Karpas-422 (cell line): ENCODE measurements around the gene SERPINI1. TPM values are rescaled to one million over a fixed set of nuclear protein-coding genes. Genes with fewer than 3 reads are reported as not detected.
A peak's percentile ranks its signal among the peaks of the same experiment; 100 is the strongest.

Source experiments
- DNase-seq: peaks from one replicate; pipeline ENCODE4 v3.0.0-alpha.2; 2015
- H2AFZ ChIP-seq: fragments of 200-600 bp; sonication (generic); 2 replicates; pipeline ENCODE4 v1.6.1; 2014; ENCODE audit warnings: antibody characterized with exemption, low read length, mixed read lengths
- H3K27ac ChIP-seq: fragments of 200-600 bp; sonication (generic); 2 replicates; pipeline ENCODE4 v1.5.1; 2014; ENCODE audit warnings: mild to moderate bottlenecking, low read length, moderate library complexity
- H3K27me3 ChIP-seq: fragments of 200-600 bp; sonication (generic); 2 replicates; pipeline ENCODE4 v1.6.1; 2014; ENCODE audit warnings: low read length, mixed read lengths
- H3K36me3 ChIP-seq: fragments of 200-600 bp; sonication (generic); 2 replicates; pipeline ENCODE4 v1.6.1; 2014; ENCODE audit warnings: low read length, mixed read lengths; ENCODE audit not compliant: insufficient read depth
- H3K4me1 ChIP-seq: fragments of 200-600 bp; sonication (generic); 2 replicates; pipeline ENCODE4 v1.6.1; 2014; ENCODE audit warnings: mild to moderate bottlenecking, low read length, mixed read lengths
- H3K4me2 ChIP-seq: fragments of 200-600 bp; sonication (generic); 2 replicates; pipeline ENCODE4 v1.6.1; 2014; ENCODE audit warnings: low read length, low read depth, mild to moderate bottlenecking; ENCODE audit not compliant: poor library complexity, severe bottlenecking
- H3K4me3 ChIP-seq: fragments of 200-600 bp; sonication (generic); 2 replicates; pipeline ENCODE4 v1.5.1; 2014; ENCODE audit warnings: mild to moderate bottlenecking, antibody characterized with exemption, low read length, mixed read lengths
- H3K79me2 ChIP-seq: fragments of 200-600 bp; sonication (generic); 2 replicates; pipeline ENCODE4 v1.6.1; 2014; ENCODE audit warnings: mild to moderate bottlenecking, low read length, mixed read lengths
- H3K9ac ChIP-seq: fragments of 200-600 bp; sonication (generic); 2 replicates; pipeline ENCODE4 v1.6.0; 2014; ENCODE audit warnings: low read length
- H3K9me2 ChIP-seq: fragments of 200-600 bp; sonication (generic), shearing (Covaris generic); replicated peaks from 2 replicates; pipeline ENCODE4 v1.6.0; 2014; ENCODE audit warnings: mild to moderate bottlenecking, low read length, moderate library complexity; ENCODE audit not compliant: insufficient read depth
- H3K9me3 ChIP-seq: fragments of 300-700, 200-600 bp; sonication (generic); 2 replicates; pipeline ENCODE4 v1.6.1; 2014; ENCODE audit warnings: low read length, mixed read lengths
- H4K20me1 ChIP-seq: fragments of 200-600 bp; sonication (generic); 2 replicates; pipeline ENCODE4 v1.6.1; 2014; ENCODE audit warnings: mild to moderate bottlenecking, antibody characterized with exemption, low read length, low read depth; ENCODE audit not compliant: insufficient read depth
- total RNA-seq: library from RNA; depleted of rRNA; stranded (reverse); fragments of >200 nt; shearing (Covaris generic); gene quantifications from 2 replicates; pipeline ENCODE4 v1.2.3, GENCODE V29; 2014; ENCODE audit warnings: low replicate concordance

Gene SERPINI1
- total RNA-seq, 1 experiment from 2014 or later, result not detected

DNA sequence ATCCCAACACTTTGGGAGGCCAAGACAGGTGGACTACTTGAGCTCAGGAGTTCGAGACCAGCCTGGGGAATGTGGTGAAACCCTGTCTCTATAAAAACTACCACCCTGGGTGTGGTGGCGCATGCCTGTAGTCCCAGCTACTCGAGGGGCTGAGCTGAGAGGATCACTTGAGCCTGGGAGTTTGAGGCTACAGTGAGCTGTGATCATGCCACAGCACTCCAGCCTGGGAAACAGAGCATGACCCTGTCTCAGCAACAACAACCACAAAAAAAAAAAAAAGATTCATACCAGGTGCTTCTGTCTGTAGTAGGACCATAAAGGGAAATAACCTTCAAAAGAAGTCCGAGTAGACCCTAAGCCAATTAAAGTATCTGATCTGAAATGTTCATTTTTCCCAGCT, 94.5 kb downstream of the SERPINI1 start:
- H3K9me3 ChIP-seq, result no peaks in the 10 kb centered on the region
- no peaks in the 10 kb centered on the region for H3K36me3 ChIP-seq
- H3K27me3 ChIP-seq, result no peaks in the 10 kb centered on the region
- H3K4me1 ChIP-seq, result no peaks in the 10 kb centered on the region
- no peak overlapping the region for H3K4me3 ChIP-seq
- no peak overlapping the region for H3K27ac ChIP-seq
- no peak for DNase-seq
- H3K4me2 ChIP-seq, result no peak overlapping the region
- H4K20me1 ChIP-seq, result no peaks in the 10 kb centered on the region
- no peak overlapping the region for H2AFZ ChIP-seq
- H3K9ac ChIP-seq, result no peak overlapping the region
- H3K9me2 ChIP-seq, result no peaks in the 10 kb centered on the region
- no peaks in the 10 kb centered on the region for H3K79me2 ChIP-seq

DNA sequence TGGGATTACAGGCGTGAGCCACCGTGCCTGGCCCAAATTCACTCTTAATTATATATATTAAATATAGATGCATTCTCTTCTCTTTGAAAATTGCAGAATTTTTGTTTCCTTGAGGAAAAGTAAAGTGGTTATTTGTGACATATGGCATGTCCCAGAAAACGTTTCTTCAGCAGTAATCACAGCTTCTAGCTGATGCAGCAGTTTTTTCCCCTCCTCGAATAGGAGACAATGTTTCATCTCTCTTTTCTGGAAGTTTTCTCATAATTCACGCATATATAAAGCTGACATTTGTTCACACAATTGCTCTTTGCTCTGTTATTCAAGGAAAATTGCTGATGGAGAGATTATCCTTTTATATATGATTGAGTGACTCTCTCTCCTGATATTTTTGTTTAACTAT, 99.8 kb downstream of the SERPINI1 start:
- H3K4me1 ChIP-seq, result no peaks in the 10 kb centered on the region
- H3K27ac ChIP-seq, result no peak overlapping the region
- no peak for DNase-seq
- H3K79me2 ChIP-seq, result no peaks in the 10 kb centered on the region
- H3K9me2 ChIP-seq, result no peaks in the 10 kb centered on the region
- no peaks in the 10 kb centered on the region for H3K9me3 ChIP-seq
- no peaks in the 10 kb centered on the region for H4K20me1 ChIP-seq
- H3K36me3 ChIP-seq, result no peaks in the 10 kb centered on the region
- H3K4me2 ChIP-seq, result no peak overlapping the region
- H3K9ac ChIP-seq, result no peak overlapping the region
- H3K4me3 ChIP-seq, result no peak overlapping the region
- H3K27me3 ChIP-seq, result no peaks in the 10 kb centered on the region
- no peak overlapping the region for H2AFZ ChIP-seq

- Histone ChIP-seq H3K27me3 (no peaks in the 10 kb centered on the region), H3K4me3 (no peak overlapping the region), H3K4me1 (no peaks in the 10 kb centered on the region; the same call in 1 of the 2 replicates), H3K79me2 (no peaks in the 10 kb centered on the region), H4K20me1 (no peaks in the 10 kb centered on the region), H3K4me2 (no peak overlapping the region), H2AFZ (no peak overlapping the region), H3K9me3 (no peaks in the 10 kb centered on the region), H3K9ac (no peak overlapping the region), H3K27ac (no peak overlapping the region), H3K9me2 (no peaks in the 10 kb centered on the region), H3K36me3 (no peaks in the 10 kb centered on the region)
- no peak for DNase-seq
Measured at GRCh38 chr3:167835953-167836352, 100.4 kb downstream of the SERPINI1 start.

- no peaks in the 10 kb centered on the region for H3K79me2 ChIP-seq
- no peaks in the 10 kb centered on the region for H3K9me3 ChIP-seq
- no peak overlapping the region for H3K4me3 ChIP-seq
- no peak overlapping the region for H2AFZ ChIP-seq
- no peak for DNase-seq
- no peak overlapping the region for H3K27ac ChIP-seq
- no peak overlapping the region for H3K9ac ChIP-seq
- peaks cover 10% of the 10 kb centered on the region for H3K4me1 ChIP-seq
- H3K36me3 ChIP-seq, result no peaks in the 10 kb centered on the region
- H3K27me3 ChIP-seq, result no peaks in the 10 kb centered on the region
- H3K4me2 ChIP-seq, result no peak overlapping the region
- H4K20me1 ChIP-seq, result no peaks in the 10 kb centered on the region
- H3K9me2 ChIP-seq, result no peaks in the 10 kb centered on the region
Measured at GRCh38 chr3:167837466-167837865, 101.9 kb downstream of the SERPINI1 start.

DNA sequence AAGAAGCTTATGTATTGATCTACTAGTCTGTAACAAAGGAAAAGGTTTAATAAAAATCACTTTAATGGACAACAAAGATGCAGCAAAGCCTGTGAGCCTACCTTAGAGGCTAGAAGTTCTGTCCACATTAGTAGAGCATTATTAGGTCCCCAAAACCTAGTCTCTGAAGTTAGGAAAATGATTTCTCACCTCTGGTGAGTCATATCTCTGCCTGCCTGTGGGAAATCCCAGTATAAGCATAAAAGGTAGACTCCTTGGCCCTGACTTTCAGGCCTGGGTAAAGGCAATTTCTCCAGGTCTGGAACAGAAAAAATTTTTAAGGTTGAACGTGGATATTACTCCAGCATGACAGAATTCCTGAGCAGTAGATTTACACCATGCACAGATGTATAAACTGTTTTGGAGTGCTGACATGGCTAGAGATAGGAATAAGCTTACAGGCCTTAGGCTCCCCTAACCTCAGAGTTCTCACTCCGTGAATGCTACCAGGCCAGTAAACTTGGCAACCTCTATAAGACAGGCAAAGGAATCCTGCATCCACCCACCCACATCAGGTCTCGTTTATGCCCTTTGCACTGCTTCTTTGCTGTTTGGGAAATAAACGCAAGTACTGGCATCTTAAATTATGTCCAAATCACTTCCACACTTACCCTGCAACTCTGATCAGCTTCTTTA, 104.1 kb downstream of the SERPINI1 start:
- H2AFZ ChIP-seq, result no peak overlapping the region
- H4K20me1 ChIP-seq, result no peaks in the 10 kb centered on the region

GRCh38 chr3:167840247-167840646, 104.7 kb downstream of the SERPINI1 start:
- H3K4me1 ChIP-seq, result peaks cover 28% of the 10 kb centered on the region
- H3K9me2 ChIP-seq, result no peaks in the 10 kb centered on the region
- no peaks in the 10 kb centered on the region for H3K27me3 ChIP-seq
- no peak overlapping the region for H2AFZ ChIP-seq
- no peak overlapping the region for H3K9ac ChIP-seq
- H3K27ac ChIP-seq, result no peak overlapping the region
- H3K9me3 ChIP-seq, result no peaks in the 10 kb centered on the region
- no peaks in the 10 kb centered on the region for H3K79me2 ChIP-seq
- no peak overlapping the region for H3K4me3 ChIP-seq
- no peaks in the 10 kb centered on the region for H3K36me3 ChIP-seq
- H3K4me2 ChIP-seq, result no peak overlapping the region
- H4K20me1 ChIP-seq, result no peaks in the 10 kb centered on the region
- DNase-seq, result no peak

More for the DNA sequence above, 104.1 kb downstream of the SERPINI1 start:
- H3K4me2 ChIP-seq, result no peak overlapping the region
- H3K4me1 ChIP-seq, result peaks cover 28% of the 10 kb centered on the region
- no peaks in the 10 kb centered on the region for H3K27me3 ChIP-seq
- H3K4me3 ChIP-seq, result no peak overlapping the region
- no peaks in the 10 kb centered on the region for H3K9me2 ChIP-seq
- no peak overlapping the region for H3K9ac ChIP-seq
- DNase-seq, result no peak
- H3K27ac ChIP-seq, result no peak overlapping the region
- no peaks in the 10 kb centered on the region for H3K9me3 ChIP-seq
- no peaks in the 10 kb centered on the region for H3K79me2 ChIP-seq
- no peaks in the 10 kb centered on the region for H3K36me3 ChIP-seq

- no peaks in the 10 kb centered on the region for H3K9me2 ChIP-seq
- peak overlapping the region; percentile 46; the same call in 1 of the 2 replicates for H2AFZ ChIP-seq
- DNase-seq, result no peak
- H3K36me3 ChIP-seq, result no peaks in the 10 kb centered on the region
- H3K79me2 ChIP-seq, result no peaks in the 10 kb centered on the region
- H3K9me3 ChIP-seq, result no peaks in the 10 kb centered on the region
- H3K27me3 ChIP-seq, result no peaks in the 10 kb centered on the region
- 0 out of 2 replicates have a peak overlapping the region, but pooled peaks have one; percentile 6 for H3K4me3 ChIP-seq
- peak overlapping the region; percentile 24 for H3K27ac ChIP-seq
- peaks cover 39% of the 10 kb centered on the region for H3K4me1 ChIP-seq
- no peak overlapping the region for H3K9ac ChIP-seq
- no peaks in the 10 kb centered on the region for H4K20me1 ChIP-seq
- peak overlapping the region; percentile 50 for H3K4me2 ChIP-seq
Measured at GRCh38 chr3:167843481-167843880, 108.0 kb downstream of the SERPINI1 start.

DNA sequence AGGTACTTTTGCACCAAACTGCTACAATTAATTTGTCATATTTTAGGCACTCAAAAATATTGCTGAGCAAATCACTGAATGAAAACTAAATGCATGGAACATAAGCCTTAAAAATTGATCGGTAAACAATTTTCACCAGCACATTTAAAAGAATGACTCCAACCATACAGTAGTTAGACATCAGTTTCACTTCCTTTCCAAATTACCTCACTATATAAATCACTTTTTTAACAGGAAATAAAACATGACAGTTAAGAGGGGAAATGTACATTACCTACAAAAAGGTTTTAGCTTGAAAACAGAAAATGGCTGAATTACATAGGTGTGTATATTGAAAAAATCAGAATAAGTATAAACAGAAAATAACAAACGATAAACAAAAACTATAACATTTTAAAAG, 108.4 kb downstream of the SERPINI1 start:
- peak overlapping the region; percentile 46; the same call in 1 of the 2 replicates for H2AFZ ChIP-seq
- H4K20me1 ChIP-seq, result no peaks in the 10 kb centered on the region
- no peaks in the 10 kb centered on the region for H3K79me2 ChIP-seq
- H3K9ac ChIP-seq, result no peak overlapping the region
- H3K27ac ChIP-seq, result peak overlapping the region; percentile 24
- no peaks in the 10 kb centered on the region for H3K9me2 ChIP-seq
- no peaks in the 10 kb centered on the region for H3K9me3 ChIP-seq
- H3K27me3 ChIP-seq, result no peaks in the 10 kb centered on the region
- no peaks in the 10 kb centered on the region for H3K36me3 ChIP-seq
- H3K4me3 ChIP-seq, result 0 out of 2 replicates have a peak overlapping the region, but pooled peaks have one; percentile 6
- peak overlapping the region; percentile 50 for H3K4me2 ChIP-seq
- DNase-seq, result peak; percentile 70
- peaks cover 39% of the 10 kb centered on the region for H3K4me1 ChIP-seq
